ENCODE data around the gene CFLAR.

Gene CFLAR

GRCh38 chr2:201152999-201153815 lies 37.2 kb downstream of the CFLAR start:
- H3K4me1 ChIP-seq (ENCODE audit: control insufficient read depth, insufficient read depth, low read length): 0 out of 2 replicates have a peak, but pooled peaks cover 2% of the 10 kb centered on the region
- CTCF ChIA-PET: interaction anchor here (0.6 to 1.5 kb wide), 6 partner anchors 18 to 252 kb away, joined by 3 to 7 read pairs (median 4); no protein-coding TSS in a partner anchor
- no peaks in the 10 kb centered on the region for H3K9me3 ChIP-seq (ENCODE audit: control insufficient read depth, insufficient read depth, low read depth, low read length)
- POLR2A ChIA-PET: no interaction called here
- no peak overlapping the region for H3K4me3 ChIP-seq (ENCODE audit: low read depth, low read length)
- peaks cover 0 to 23% of the 10 kb centered on the region in 2 experiments; a peak in 2 of 3 replicates for H3K36me3 ChIP-seq (ENCODE audit: control insufficient read depth in 2 of 2, insufficient read depth in 1 of 2, low read length in 2 of 2)
- H3K27ac ChIP-seq (ENCODE audit: extremely low read depth, low read depth, low read length): no peak overlapping the region
- TF ChIP-seq ZBTB6 (tag by site-specific recombination; IDR thresholded peaks at IDR 0.05): no peak
- TF ChIP-seq ZNF133 (tag by site-specific recombination; IDR thresholded peaks at IDR 0.05): 0 out of 2 replicates have a peak, but pooled peaks have one; percentile 1
- no peak for TF ChIP-seq ZNF513 (tag by site-specific recombination; IDR thresholded peaks at IDR 0.05)

GRCh38 chr2:201154615-201155399 lies 38.8 kb downstream of the CFLAR start:
- H3K4me3 ChIP-seq (ENCODE audit: low read depth, low read length): no peak overlapping the region
- no peaks in the 10 kb centered on the region for H3K9me3 ChIP-seq (ENCODE audit: control insufficient read depth, insufficient read depth, low read depth, low read length)
- ChIA-PET POLR2A (interaction anchor here (0.6 to 1.7 kb wide), 2 partner anchors 9 to 21 kb away, joined by 5 to 6 read pairs; no protein-coding TSS in a partner anchor), CTCF (interaction anchor here (0.6 to 1.5 kb wide), 3 partner anchors 37 to 254 kb away, joined by 3 to 7 read pairs (median 4); no protein-coding TSS in a partner anchor)
- 0 out of 2 replicates have a peak, but pooled peaks cover 2% of the 10 kb centered on the region for H3K4me1 ChIP-seq (ENCODE audit: control insufficient read depth, insufficient read depth, low read length)
- peaks cover 0 to 21% of the 10 kb centered on the region in 2 experiments; a peak in 2 of 3 replicates for H3K36me3 ChIP-seq (ENCODE audit: control insufficient read depth in 2 of 2, insufficient read depth in 1 of 2, low read length in 2 of 2)
- TF ChIP-seq ZNF239 (tag by site-specific recombination; IDR thresholded peaks at IDR 0.05) (no peak), ZNF16 (tag by site-specific recombination; IDR thresholded peaks at IDR 0.05; ENCODE audit: low read depth) (no peak), ZFP41 (tag by site-specific recombination; IDR thresholded peaks at IDR 0.05; ENCODE audit: borderline replicate concordance) (no peak), ZNF777 (tag by site-specific recombination; IDR thresholded peaks at IDR 0.05; ENCODE audit: borderline replicate concordance) (no peak), ZNF132 (tag by site-specific recombination; IDR thresholded peaks at IDR 0.05; ENCODE audit: borderline replicate concordance) (no peak), ZNF138 (tag by site-specific recombination; IDR thresholded peaks at IDR 0.05; ENCODE audit: borderline replicate concordance) (no peak), ZNF837 (tag by site-specific recombination; IDR thresholded peaks at IDR 0.05) (no peak), ZNF645 (tag by site-specific recombination; IDR thresholded peaks at IDR 0.05) (no peak), ZBTB8A (tag by site-specific recombination; IDR thresholded peaks at IDR 0.05) (no peak), ZNF677 (tag by site-specific recombination; IDR thresholded peaks at IDR 0.05) (no peak), ATF2 (tag by site-specific recombination; IDR thresholded peaks at IDR 0.05; ENCODE audit: low read depth) (no peak), MZF1 (tag by site-specific recombination; IDR thresholded peaks at IDR 0.05; ENCODE audit: borderline replicate concordance) (no peak), ZNF184 (tag by site-specific recombination; IDR thresholded peaks at IDR 0.05) (no peak), ZBTB6 (tag by site-specific recombination; IDR thresholded peaks at IDR 0.05) (no peak), ZNF404 (tag by site-specific recombination; IDR thresholded peaks at IDR 0.05) (no peak), KLF10 (tag by site-specific recombination; IDR thresholded peaks at IDR 0.05) (no peak), ZNF701 (tag by site-specific recombination; IDR thresholded peaks at IDR 0.05) (no peak), ZNF600 (tag by site-specific recombination; IDR thresholded peaks at IDR 0.05) (no peak)
- H3K27ac ChIP-seq (ENCODE audit: extremely low read depth, low read depth, low read length): no peak overlapping the region

Data from HEK293 (cell line).